GM12892 (cell line): ENCODE data around the gene DUSP28.
"Not testable (repeated sequence)": the region's sequence is repeated elsewhere in the genome, so short reads cannot be mapped to it uniquely, and the experiment has no call there.

Source experiments
- DNase-seq: peaks from one replicate; pipeline ENCODE4 v3.0.0; 2011; ENCODE audit not compliant: insufficient read length
- FAIRE-seq: peaks from 2 replicates; lab custom pipeline; 2011; peaks lifted over from hg19 to GRCh38; lab: Jason Lieb, UNC
- POLR2A ChIP-seq: IDR thresholded peaks from 2 replicates; pipeline ENCODE4 v1.6.1; 2011; ENCODE audit warnings: low read depth, low read length, control low read depth
- POLR2AphosphoS5 ChIP-seq: IDR thresholded peaks from 2 replicates; pipeline ENCODE4 v1.6.1; 2011; ENCODE audit warnings: low read depth, low read length, control low read depth
- TAF1 ChIP-seq: IDR thresholded peaks from 2 replicates; pipeline ENCODE4 v1.6.1; 2011; ENCODE audit warnings: low read depth, mild to moderate bottlenecking, control low read depth, low read length, borderline replicate concordance

Gene DUSP28

DNA sequence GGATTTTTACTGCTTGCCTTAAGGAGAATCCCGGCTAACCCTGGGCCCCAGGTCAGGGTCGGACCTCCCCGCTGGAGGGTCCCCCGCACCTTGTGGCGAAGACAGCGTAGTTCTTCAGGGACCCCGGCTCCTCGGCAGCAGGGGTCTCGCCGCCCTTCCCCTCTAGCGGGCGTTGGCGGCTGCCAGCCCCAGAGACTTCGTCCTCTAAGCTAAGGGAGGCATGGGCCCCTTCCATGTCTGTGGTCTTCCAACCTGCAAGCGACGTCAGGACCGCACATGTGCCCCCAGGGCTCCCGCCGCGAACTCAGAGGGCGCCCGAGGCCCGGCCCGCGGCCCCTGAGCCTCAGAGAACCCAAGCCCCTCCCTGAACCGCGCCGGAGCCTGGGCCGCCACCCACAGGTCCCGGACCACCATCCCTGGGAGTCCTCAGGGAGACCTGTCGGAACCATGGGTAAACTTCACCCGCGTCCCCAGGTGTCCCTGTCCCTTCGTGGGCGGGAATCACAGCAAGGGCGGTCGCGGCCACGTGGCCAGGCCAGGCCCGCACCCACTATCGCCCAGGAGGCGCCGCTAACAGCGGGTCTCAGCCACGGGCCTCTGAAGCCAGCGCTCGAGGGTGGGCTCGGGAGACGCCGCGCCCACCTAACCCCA is 2.9 kb upstream of the DUSP28 start:
- no peak for FAIRE-seq
- no peak for TF ChIP-seq TAF1
- no peak for TF ChIP-seq POLR2AphosphoS5
- DNase-seq: peak; percentile 14

- FAIRE-seq (no peak), DNase-seq (peak; percentile 70)
- TF ChIP-seq TAF1: no peak
- TF ChIP-seq POLR2AphosphoS5: no peak
- no peak for TF ChIP-seq POLR2A
Observed at GRCh38 chr2:240557808-240558207, 2.3 kb upstream of the DUSP28 start, which contains the start of gene ANKMY1. Gene ANKMY1, minus strand, starts transcription at chr2:240557988. Its CDS starts 653 bp downstream, at chr2:240557335.

- TF ChIP-seq POLR2A (no peak), POLR2AphosphoS5 (no peak), TAF1 (no peak)
- no peak for DNase-seq
- no peak for FAIRE-seq
Observed at GRCh38 chr2:240558236-240558761, 1.9 kb upstream of the DUSP28 start.

- TF ChIP-seq TAF1 (no peak), POLR2AphosphoS5 (no peak), POLR2A (no peak)
- DNase-seq: no peak
- no peak for FAIRE-seq
Observed at GRCh38 chr2:240559286-240559685, 871 bp upstream of the DUSP28 start.

DNA sequence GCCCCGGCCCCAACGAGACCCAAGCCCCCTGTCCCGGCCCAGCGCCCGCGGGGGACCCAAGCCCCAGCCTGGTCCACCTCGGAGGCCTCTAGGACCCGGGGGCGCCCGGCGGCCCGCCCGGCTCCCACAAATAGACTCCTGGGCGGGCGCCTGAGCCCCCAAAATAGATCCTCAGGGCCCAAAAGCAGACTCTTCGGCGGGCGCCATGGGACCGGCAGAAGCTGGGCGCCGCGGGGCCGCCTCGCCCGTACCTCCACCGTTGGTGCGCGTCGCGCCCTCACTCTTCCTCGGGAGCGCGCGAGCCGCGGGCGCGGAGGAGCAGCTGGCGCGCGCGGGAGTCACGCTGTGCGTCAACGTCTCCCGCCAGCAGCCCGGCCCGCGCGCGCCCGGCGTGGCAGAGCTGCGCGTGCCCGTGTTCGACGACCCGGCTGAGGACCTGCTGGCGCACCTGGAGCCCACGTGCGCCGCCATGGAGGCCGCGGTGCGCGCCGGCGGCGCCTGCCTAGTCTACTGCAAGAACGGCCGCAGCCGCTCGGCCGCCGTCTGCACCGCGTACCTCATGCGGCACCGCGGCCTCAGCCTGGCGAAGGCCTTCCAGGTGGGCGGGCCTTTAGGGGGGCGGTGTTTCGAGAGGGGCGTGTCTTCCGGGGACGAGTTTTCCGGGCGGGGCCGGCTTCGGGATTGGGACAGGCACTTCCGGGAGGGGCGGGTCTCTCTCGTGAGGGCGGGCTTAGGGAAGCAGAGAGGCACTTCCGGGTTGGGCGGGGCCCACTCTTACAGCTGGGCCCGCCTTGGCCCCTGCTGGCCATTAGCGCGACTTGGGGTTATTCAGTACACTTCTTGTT is 545 bp downstream of the DUSP28 start:
- TF ChIP-seq POLR2AphosphoS5 (peak; percentile 84), TAF1 (no peak; the same call in 1 of the 2 replicates), POLR2A (peak; percentile 87)
- peak; percentile 76 for DNase-seq
- peak; percentile 98 for FAIRE-seq

GRCh38 chr2:240561325-240561971 is 1.3 kb downstream of the DUSP28 start:
- no peak for DNase-seq
- TF ChIP-seq TAF1 (no peak), POLR2A (no peak), POLR2AphosphoS5 (no peak)
- peak; percentile 21 for FAIRE-seq

GRCh38 chr2:240563231-240563630 is 3.1 kb downstream of the DUSP28 start:
- DNase-seq, FAIRE-seq: not testable (repeated sequence)

GRCh38 chr2:240563951-240564560 is 3.9 kb downstream of the DUSP28 start:
- no peak for FAIRE-seq
- DNase-seq: no peak
- TF ChIP-seq POLR2A (no peak), POLR2AphosphoS5 (no peak), TAF1 (no peak)

DNA sequence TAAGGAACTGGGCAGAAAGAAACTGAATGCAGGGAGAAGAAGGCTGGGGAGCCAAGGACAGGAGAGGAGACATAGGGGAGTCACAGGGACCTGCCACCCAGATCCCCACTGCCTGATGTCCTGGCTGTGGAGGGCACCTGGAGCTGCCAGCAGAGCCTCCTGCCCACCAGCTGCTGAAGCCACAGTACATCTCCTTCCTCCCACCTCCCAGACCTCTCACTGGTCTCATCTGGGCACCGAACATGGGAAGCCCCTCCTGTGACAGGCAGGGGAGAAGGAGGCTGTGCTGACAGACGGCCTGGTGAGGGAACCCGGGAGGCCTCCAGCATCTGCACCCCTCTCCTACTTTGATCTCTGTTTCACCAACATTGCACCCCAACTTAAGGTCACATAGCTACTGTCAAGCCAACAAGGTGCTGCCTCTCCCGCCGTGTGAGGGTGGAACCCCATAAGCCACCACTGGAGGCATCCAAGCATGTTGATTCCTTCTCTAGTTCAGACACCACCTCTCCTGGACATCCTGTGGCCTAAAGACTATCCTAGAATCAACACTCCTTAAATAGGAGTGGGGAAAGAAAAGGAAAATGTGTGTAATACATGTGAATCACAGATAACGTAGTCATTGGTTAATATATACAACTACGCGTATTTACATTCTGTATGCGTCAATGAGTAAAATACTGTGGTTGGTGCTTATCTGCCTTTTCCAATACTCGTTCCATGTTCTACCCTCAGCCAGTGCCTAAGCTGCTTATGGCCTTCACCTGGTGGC is 4.6 kb downstream of the DUSP28 start:
- FAIRE-seq: peak; percentile 17
- no peak for DNase-seq

GRCh38 chr2:240565333-240566202 is 5.4 kb downstream of the DUSP28 start:
- peak; percentile 66; the same call in 1 of the 2 replicates for TF ChIP-seq POLR2A
- peak; percentile 57; the same call in 1 of the 2 replicates for TF ChIP-seq POLR2AphosphoS5
- no peak for TF ChIP-seq TAF1
- FAIRE-seq (peak; percentile 94), DNase-seq (peak; percentile 51)

More for the DNA sequence above, 4.6 kb downstream of the DUSP28 start:
- no peak; the same call in 1 of the 2 replicates for TF ChIP-seq POLR2AphosphoS5
- no peak for TF ChIP-seq TAF1
- peak; percentile 53; the same call in 1 of the 2 replicates for TF ChIP-seq POLR2A
